GM13976 (cell line): ENCODE results near the gene AQP2.

Experiments used
- DNase-seq: peaks from one replicate; pipeline ENCODE4 v3.0.0; 2012; ENCODE audit warnings: low spot score
- in situ Hi-C: fragments of 300-500 bp; cut with MboI; formaldehyde crosslinking; loops from one replicate; pipeline ENCODE4 v1.12.0; 2022; ENCODE audit warnings: low sequenced_read_pairs, mixed read lengths, inconsistent platforms; ENCODE audit not compliant: unreplicated experiment
- TF ChIP-seq, protein P1 (sequence below): IDR thresholded peaks from 2 replicates; pipeline ENCODE4 v1.5.1; 2012; ENCODE audit warnings: borderline replicate concordance, mild to moderate bottlenecking; ENCODE audit not compliant: insufficient read depth; ENCODE audit errors: extremely low read depth, missing control alignments, control extremely low read depth

The AQP2 gene

DNA sequence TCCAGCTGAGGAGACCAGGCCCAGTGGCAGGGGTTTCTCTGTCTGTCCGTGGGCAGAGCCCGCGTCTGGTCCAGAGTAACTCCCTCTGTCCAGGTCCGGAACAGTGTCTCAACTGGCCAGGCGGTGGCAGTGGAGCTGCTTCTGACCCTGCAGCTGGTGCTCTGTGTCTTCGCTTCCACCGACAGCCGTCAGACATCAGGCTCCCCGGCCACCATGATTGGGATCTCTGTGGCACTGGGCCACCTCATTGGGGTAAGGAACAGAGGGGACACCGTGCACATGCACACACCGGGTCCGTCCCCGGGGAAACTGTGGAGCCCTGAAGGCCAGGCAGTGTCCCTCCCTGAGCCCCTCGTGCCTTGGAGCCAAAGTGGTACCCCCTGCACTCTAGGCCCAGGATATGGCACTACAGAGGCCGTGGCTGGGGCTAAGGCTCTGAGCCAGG lies 23.7 kb downstream of the AQP2 start:
- TF ChIP-seq, protein P1, sequence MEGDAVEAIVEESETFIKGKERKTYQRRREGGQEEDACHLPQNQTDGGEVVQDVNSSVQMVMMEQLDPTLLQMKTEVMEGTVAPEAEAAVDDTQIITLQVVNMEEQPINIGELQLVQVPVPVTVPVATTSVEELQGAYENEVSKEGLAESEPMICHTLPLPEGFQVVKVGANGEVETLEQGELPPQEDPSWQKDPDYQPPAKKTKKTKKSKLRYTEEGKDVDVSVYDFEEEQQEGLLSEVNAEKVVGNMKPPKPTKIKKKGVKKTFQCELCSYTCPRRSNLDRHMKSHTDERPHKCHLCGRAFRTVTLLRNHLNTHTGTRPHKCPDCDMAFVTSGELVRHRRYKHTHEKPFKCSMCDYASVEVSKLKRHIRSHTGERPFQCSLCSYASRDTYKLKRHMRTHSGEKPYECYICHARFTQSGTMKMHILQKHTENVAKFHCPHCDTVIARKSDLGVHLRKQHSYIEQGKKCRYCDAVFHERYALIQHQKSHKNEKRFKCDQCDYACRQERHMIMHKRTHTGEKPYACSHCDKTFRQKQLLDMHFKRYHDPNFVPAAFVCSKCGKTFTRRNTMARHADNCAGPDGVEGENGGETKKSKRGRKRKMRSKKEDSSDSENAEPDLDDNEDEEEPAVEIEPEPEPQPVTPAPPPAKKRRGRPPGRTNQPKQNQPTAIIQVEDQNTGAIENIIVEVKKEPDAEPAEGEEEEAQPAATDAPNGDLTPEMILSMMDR = no peak
- no peak for DNase-seq
- in situ Hi-C loops = loop anchor here (10.0 kb wide), 1 partner anchor 81 kb away; the partner anchor contains the start of gene ASIC1

DNA sequence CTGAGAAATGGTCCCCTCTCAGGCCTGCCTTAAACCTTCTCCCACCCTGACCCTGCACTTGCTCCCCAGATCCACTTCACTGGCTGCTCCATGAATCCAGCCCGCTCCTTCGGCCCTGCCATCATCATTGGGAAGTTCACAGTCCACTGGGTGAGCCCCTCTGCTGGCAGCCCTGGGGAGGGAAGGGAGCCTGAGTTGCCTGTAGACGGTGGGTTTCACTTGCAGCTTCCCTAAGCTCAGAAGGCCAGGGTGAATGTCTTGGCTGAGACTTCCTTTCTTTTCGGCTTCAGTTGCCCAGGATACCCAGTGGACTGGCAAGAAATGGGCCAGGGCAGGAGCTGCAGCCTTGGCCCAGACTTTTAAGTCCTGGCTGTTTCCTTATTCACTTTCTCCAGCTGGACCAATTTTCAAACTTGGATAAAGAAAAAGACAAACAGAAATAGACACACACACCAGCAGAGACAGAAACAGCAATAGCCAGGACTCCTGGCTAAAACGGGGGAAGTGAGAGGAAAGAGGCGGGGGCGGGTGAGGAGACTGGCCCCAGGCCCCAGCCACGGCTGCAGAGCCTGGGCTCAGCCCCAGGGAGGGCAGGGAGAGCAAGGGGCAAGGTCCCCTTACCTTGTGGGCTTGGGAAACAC lies 24.3 kb downstream of the AQP2 start:
- in situ Hi-C loops = loop anchor here (10.0 kb wide), 1 partner anchor 80 kb away; the partner anchor contains the start of gene ASIC1
- peak; percentile 16 for DNase-seq
- TF ChIP-seq, protein P1 = no peak

DNA sequence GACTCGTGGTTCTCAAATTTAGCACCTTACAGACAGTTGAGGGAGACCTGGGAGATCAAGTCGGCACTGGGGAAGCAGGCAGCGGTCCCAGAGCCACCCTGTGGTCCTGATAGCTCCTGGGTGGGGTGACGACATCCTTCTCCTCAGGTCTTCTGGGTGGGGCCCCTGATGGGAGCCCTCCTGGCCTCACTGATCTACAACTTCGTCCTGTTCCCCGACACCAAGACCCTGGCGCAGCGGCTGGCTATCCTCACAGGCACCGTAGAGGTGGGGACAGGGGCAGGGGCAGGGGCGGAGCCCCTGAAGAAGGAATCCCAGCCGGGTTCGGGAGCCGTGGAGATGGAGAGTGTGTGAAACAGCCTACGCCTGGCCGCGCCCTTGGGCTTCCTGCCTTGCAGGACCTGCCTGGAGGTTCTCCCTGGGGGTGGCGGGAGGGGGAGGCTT lies 24.8 kb downstream of the AQP2 start:
- DNase-seq = no peak
- in situ Hi-C loops = loop anchor here (10.0 kb wide), 1 partner anchor 79 kb away; the partner anchor contains the start of gene ASIC1
- TF ChIP-seq, protein P1 = no peak

DNA sequence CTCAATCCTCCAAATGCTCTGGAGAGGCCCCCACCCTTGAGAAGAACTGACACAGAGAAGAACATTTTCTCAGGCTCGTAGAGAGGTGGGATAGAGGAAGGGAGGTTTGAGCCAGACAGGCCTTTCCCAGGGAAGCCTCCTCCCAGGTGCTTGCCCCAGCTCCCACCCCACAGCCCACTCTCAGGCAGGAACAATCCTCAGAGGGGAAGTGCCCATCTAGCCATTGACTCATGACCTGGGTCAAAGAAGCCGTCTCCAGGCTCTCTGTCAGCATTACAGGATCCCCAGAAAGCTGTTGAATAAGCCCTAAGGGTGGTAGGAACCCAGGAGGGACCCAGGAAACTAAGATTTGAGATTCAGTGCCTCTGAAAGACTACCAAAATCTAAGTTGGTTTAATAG lies 26.0 kb downstream of the AQP2 start:
- in situ Hi-C loops = loop anchor here (10.0 kb wide), 1 partner anchor 78 kb away; the partner anchor contains the start of gene ASIC1
- no peak for DNase-seq
- TF ChIP-seq, protein P1 = no peak

DNA sequence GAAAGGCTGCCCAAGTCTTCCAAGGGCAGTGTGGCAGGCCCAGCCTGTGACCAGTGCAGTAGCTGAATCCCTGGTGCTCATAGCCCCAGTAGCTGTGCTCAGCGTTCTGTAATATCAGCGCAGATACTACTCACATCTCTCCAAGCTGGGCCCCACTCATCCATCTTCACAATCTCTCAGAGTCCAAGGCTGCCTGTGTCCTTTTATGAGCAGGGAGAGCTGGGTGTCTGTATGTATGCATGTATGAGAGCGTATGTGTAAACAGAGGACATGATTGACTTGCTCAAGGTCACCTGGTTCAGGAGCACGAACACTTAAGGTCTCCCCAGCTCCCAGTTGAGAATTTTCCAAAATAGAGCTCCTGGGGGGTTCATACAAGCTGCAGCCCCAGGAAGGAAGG lies 27.6 kb downstream of the AQP2 start:
- no peak for DNase-seq
- TF ChIP-seq, protein P1 = no peak
- in situ Hi-C loops = loop anchor here (10.0 kb wide), 1 partner anchor 77 kb away; the partner anchor contains the start of gene ASIC1

DNA sequence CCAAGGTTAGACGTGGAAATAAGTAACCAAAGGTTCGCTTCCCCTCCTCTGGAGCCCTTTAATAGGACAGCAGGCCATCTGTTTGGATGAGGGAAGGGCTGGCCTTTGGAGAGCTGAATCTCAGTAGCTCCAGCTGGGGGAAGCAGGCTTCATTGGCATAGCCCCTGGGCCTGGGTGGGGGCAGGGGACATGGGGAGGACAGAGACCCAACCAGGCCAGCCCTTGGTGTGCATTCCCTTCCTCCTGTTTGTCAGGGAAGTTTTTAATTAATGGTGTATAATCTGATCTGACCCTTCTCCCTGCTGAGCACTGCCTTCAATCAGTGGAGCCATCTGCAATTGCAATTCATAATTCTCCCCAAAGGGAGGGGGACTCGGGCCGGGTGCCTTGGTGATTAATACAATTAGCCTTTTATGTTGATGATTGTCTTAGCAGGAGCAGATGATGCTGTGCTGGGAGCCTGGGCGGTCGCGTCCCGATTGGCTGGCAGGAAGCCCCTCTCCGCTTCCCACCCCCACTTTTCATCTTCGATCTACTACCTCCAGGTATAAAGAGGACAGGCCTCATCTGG lies 28.6 kb downstream of the AQP2 start:
- TF ChIP-seq, protein P1 = no peak
- no peak for DNase-seq
- in situ Hi-C loops = loop anchor here (10.0 kb wide), 1 partner anchor 76 kb away; the partner anchor contains the start of gene ASIC1
